GM12801 (cell line): ENCODE results near the gene PANK3.

ENCODE experiments used
- TF ChIP-seq, protein P1 (sequence below): IDR thresholded peaks from one replicate; pipeline ENCODE4 v1.5.1; 2011; ENCODE audit warnings: control low read depth; ENCODE audit not compliant: insufficient read length; ENCODE audit errors: extremely low read depth

PANK3 gene

DNA sequence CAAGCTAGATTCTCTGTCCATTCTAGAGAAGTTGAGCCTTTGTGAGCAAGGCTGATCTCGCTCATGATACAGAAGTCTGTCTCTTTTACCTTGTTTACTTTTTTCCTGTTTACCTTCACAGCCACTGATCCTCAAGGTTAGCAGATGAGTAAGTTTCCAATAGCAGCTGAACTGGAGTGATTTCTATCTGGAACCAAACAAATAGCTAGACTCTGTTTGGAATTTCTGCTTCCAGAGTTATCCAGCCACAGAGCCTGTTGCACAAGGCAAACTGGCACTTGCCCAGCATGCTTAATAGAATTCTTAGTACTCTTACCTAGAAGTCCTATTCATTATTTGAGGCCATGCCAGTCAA lies 12.8 kb upstream of the PANK3 start:
- TF ChIP-seq, protein P1, sequence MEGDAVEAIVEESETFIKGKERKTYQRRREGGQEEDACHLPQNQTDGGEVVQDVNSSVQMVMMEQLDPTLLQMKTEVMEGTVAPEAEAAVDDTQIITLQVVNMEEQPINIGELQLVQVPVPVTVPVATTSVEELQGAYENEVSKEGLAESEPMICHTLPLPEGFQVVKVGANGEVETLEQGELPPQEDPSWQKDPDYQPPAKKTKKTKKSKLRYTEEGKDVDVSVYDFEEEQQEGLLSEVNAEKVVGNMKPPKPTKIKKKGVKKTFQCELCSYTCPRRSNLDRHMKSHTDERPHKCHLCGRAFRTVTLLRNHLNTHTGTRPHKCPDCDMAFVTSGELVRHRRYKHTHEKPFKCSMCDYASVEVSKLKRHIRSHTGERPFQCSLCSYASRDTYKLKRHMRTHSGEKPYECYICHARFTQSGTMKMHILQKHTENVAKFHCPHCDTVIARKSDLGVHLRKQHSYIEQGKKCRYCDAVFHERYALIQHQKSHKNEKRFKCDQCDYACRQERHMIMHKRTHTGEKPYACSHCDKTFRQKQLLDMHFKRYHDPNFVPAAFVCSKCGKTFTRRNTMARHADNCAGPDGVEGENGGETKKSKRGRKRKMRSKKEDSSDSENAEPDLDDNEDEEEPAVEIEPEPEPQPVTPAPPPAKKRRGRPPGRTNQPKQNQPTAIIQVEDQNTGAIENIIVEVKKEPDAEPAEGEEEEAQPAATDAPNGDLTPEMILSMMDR, result no peak

DNA sequence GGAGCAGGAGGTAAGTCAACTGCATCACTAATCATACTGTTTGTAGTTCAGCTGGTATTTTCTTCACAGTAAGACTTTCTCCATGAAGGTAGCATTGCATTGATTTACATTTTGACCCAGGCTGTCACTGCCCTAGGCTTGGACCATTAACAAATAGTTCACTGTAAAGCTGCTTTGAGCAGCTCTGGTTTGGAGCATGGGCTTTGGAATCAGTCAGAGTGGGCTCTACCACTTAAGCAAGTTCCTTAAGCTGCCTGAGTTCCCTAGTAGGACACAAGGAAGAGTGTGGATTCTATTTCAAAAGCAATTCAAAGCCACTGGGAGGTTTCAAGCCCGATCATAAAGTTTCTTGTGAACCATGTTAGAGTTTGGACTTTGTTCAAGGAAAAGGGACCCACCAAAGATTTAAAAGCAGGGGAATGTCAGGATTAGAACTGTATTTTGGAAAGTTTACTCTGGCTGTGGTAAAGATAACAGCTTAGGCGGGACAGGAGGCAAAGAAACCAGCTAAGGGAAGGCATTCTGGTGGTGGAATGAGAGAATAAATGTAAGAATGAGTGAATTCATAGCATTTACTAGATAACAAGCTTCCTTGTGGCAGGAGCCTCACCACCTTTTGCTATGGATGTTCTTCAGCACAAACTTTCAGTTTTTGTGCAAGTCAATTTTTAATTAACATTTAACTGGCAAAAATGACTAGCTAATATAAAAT lies 12.3 kb upstream of the PANK3 start:
- TF ChIP-seq, protein P1, result no peak

- TF ChIP-seq, protein P1, result no peak
Observed at GRCh38 chr5:168590666-168591065, 11.5 kb upstream of the PANK3 start.

DNA sequence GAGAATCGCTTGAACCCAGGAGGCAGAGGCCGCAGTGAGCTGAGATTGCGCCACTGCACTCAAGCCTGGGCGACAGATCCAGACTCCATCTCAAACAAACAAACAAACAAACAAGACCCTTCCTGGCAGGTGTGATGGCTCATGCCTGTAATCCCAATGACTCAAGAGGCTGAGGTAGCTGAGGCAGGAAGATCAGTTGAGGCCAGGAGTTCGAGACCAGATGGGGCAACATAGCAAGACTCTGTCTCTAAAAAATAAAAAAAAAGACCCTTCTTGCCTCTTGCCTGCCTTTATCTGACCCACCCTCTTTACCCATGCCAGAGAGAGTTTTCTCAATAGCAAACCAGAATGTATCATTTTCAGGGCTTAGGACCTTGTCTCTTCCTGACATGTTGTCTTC lies 8.8 kb upstream of the PANK3 start:
- TF ChIP-seq, protein P1, result no peak

DNA sequence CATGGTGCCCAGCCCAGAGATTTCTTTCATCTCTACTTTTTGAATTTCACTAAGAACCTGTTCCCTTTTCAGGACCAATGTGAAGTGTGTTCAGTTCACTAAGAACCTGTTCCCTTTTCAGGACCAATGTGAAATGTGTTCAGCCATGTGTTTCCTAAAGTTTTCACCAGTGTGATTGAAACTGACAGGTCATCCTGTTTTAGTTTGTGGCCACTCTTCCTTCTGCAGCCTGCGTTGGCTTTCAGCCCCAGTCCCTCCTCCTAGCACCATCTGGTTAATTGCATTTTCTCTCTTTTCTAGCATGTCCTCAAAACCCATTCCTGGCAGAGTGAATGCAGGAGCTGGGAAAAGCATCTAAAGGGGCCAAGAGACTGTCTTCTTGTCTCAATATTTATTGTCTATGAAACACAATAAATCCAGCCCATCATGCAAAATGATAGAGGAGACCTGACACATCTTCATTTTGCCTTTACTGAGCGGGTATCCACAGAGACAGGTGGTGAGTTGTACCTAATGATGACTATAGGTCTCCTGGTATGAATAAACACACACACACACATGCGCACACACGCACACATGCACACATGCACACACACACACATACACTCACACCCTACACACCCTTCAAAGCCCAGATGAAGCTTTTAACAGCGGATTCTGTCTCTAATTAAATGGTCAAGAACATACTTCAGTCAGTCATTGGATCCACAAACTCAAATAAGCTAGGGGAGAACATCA lies 6.1 kb upstream of the PANK3 start:
- TF ChIP-seq, protein P1, result no peak

GRCh38 chr5:168583742-168584482 lies 4.7 kb upstream of the PANK3 start:
- TF ChIP-seq, protein P1, result no peak

- TF ChIP-seq, protein P1, result no peak
Observed at GRCh38 chr5:168580227-168580508, 1.0 kb upstream of the PANK3 start.
